Spleen (tissue), 11 donors: Measurements from ENCODE around the gene KIT. TPM values are rescaled to one million over a fixed set of nuclear protein-coding genes. Genes with fewer than 3 reads are reported as not detected.

Source experiments
- DNase-seq: peaks from one replicate; pipeline ENCODE4 v3.0.0-alpha.2; 2020
- H3K27ac ChIP-seq, 8 donors: fragments of 200-600 bp; sonication (generic) in 7 of 8; 1 replicate in 4 of 8; 2 replicates in 4 of 8; pipeline versions ENCODE4 v1.5.0 to v1.8.0; 2016 to 2021; ENCODE audit warnings: inconsistent platforms in 4 of 8, mild to moderate bottlenecking in 4 of 8, moderate library complexity in 1 of 8
- H3K27me3 ChIP-seq, 7 donors: fragments of 200-600 bp; sonication (generic) in 6 of 7; replicated peaks in 1 of 7; 1 replicate in 4 of 7; 2 replicates in 3 of 7; pipeline versions ENCODE4 v1.5.0 to v1.8.0; 2016 to 2021; ENCODE audit warnings: inconsistent platforms in 3 of 7, mild to moderate bottlenecking in 1 of 7
- H3K36me3 ChIP-seq, 6 donors: fragments of 200-600 bp; sonication (generic) in 5 of 6; 1 replicate in 4 of 6; 2 replicates in 2 of 6; pipeline versions ENCODE4 v1.5.0 to v1.8.0; 2016 to 2021; ENCODE audit warnings: inconsistent platforms in 2 of 6
- H3K4me1 ChIP-seq, 6 donors: fragments of 200-600 bp; sonication (generic) in 5 of 6; 1 replicate in 3 of 6; 2 replicates in 3 of 6; pipeline versions ENCODE4 v1.5.0 to v1.8.0; 2016 to 2021; ENCODE audit warnings: inconsistent platforms in 3 of 6
- H3K4me3 ChIP-seq, 8 donors: fragments of 200-600 bp; sonication (generic) in 7 of 8; 1 replicate in 4 of 8; 2 replicates in 4 of 8; pipeline versions ENCODE4 v1.5.0 to v1.8.0; 2016 to 2021; ENCODE audit warnings: inconsistent platforms in 4 of 8, mild to moderate bottlenecking in 4 of 8, moderate library complexity in 2 of 8
- H3K9me3 ChIP-seq, 8 donors: fragments of 200-600 bp; sonication (generic) in 7 of 8; 1 replicate in 4 of 8; 2 replicates in 4 of 8; pipeline versions ENCODE4 v1.5.0 to v1.8.0; 2016 to 2021; ENCODE audit warnings: inconsistent platforms in 4 of 8
- CTCF ChIP-seq, 11 experiments: fragments of 200-600 bp in 7 of 11; fragments of 450-650 bp in 4 of 11; sonication (generic) in 4 of 11; IDR thresholded peaks in 8 of 11; conservative IDR thresholded peaks in 3 of 11; 1 replicate in 7 of 11; 2 replicates in 4 of 11; pipeline versions ENCODE4 v1.4.0 to v1.8.0; 2016 to 2021; ENCODE audit warnings: antibody characterized with exemption in 11 of 11, inconsistent platforms in 4 of 11, mild to moderate bottlenecking in 1 of 11
- POLR2A ChIP-seq, 3 donors: fragments of 450-650 bp; IDR thresholded peaks; one replicate each; pipeline ENCODE4 v1.5.1; 2017; ENCODE audit warnings: antibody characterized with exemption in 3 of 3, mild to moderate bottlenecking in 1 of 3
- POLR2AphosphoS5 ChIP-seq, 3 donors: sonication (generic); formaldehyde crosslinking; IDR thresholded peaks; one replicate each; pipeline ENCODE4 v1.5.1; 2017; ENCODE audit warnings: antibody characterized with exemption in 3 of 3
- WGBS, 5 donors: extraction: QIAGEN DNeasy Blood & Tissue Kit in 3 of 5; methylation state at CpG; one replicate each; pipeline versions ENCODE4 v1.1.5 to v1.1.7; 2013 to 2018; 5-methylcytosine and 5-hydroxymethylcytosine counted together
- intact Hi-C: fragments of 100-400 bp; cut with DNase I; formaldehyde crosslinking; loops from one replicate; pipeline ENCODE4 v1.15.0; 2023; ENCODE audit warnings: low total_unique reads
- polyA plus RNA-seq, 3 donors: library from polyadenylated mRNA; stranded (reverse); fragments of 200-250 nt; gene quantifications; one replicate each; pipeline ENCODE4 v1.2.1, GENCODE V29; 2013
- total RNA-seq, 7 donors: library from RNA; depleted of rRNA in 3 of 7; stranded (reverse); fragments of >200 nt in 3 of 7; fragmentation: NEBNext Ultra II Directional in 4 of 7; extraction: Animal tissue kit (Norgen Biotek cat#: 25700) in 4 of 7; gene quantifications; one replicate each; pipeline versions ENCODE4 v1.1.0 to v1.2.1, GENCODE V29; 2016 to 2021
- donor health status: healthy with polysubstance abuse.
- donor health status: DM: no; HTN: no; CAD: no; lungs with moderate emphysema.
- donor health status: DM: no; HTN: no; CAD: no.
- donor health status: Bipolar disorder and iron deficiency.
- donor health status: healthy.
- donor health status: DM: no; HTN: no; CAD: no.
- donor health status: DM: yes; HTN: yes; CAD: no.

KIT gene
- total and polyA plus RNA-seq, 10 donors: 0.24 to 16.8 (median 3.2) TPM

- no peaks in the 10 kb centered on the region for H3K27me3 ChIP-seq
- H3K4me3 ChIP-seq: no peak overlapping the region
- no peak for DNase-seq
- H3K36me3 ChIP-seq: no peaks in the 10 kb centered on the region
- intact Hi-C loops: no loop called here
- no peaks in the 10 kb centered on the region for H3K9me3 ChIP-seq
- TF ChIP-seq CTCF (IDR thresholded peaks at IDR 0.05 in 8 of 11, conservative IDR thresholded peaks at IDR 0.05 in 3 of 11): no peak
- no peak for TF ChIP-seq POLR2A (IDR thresholded peaks at IDR 0.05)
- TF ChIP-seq POLR2AphosphoS5 (IDR thresholded peaks at IDR 0.05): no peak
- 77 to 91% (median 87%) methylated on average over 1 of the region's 1 CpG for WGBS, 5 donors
- peaks cover 0 to 35% (median 8%) of the 10 kb centered on the region in 6 donors for H3K4me1 ChIP-seq
- no peak overlapping the region for H3K27ac ChIP-seq
These were observed 28.1 kb downstream of the KIT start for GRCh38 chr4:54685810-54686209.

- Histone ChIP-seq H3K27me3 (no peaks in the 10 kb centered on the region), H3K9me3 (no peaks in the 10 kb centered on the region), H3K27ac (peak overlapping the region in 4 of 8 donors; percentile 15 to 57 (median 44)), H3K36me3 (no peaks in the 10 kb centered on the region), H3K4me1 (peaks cover 0 to 33% (median 8%) of the 10 kb centered on the region in 6 donors), H3K4me3 (peak overlapping the region in 1 of 8 donors; percentile 7)
- DNase-seq: no peak
- TF ChIP-seq POLR2AphosphoS5 (IDR thresholded peaks at IDR 0.05): no peak
- WGBS, 5 donors: 36 to 49% (median 39%) methylated on average over 11 of the region's 11 CpGs
- intact Hi-C loops: no loop called here
These were observed 30.4 kb downstream of the KIT start for GRCh38 chr4:54687887-54688841.

GRCh38 chr4:54695337-54695736 is 37.6 kb downstream of the KIT start:
- no peaks in the 10 kb centered on the region for H3K9me3 ChIP-seq
- H3K4me3 ChIP-seq: no peak overlapping the region
- H3K27me3 ChIP-seq: no peaks in the 10 kb centered on the region
- no peaks in the 10 kb centered on the region for H3K36me3 ChIP-seq
- 91 to 95% (median 93%) methylated on average over 12 of the region's 12 CpGs for WGBS, 5 donors
- intact Hi-C loops: no loop called here
- TF ChIP-seq POLR2A (IDR thresholded peaks at IDR 0.05) (no peak), CTCF (IDR thresholded peaks at IDR 0.05 in 8 of 11, conservative IDR thresholded peaks at IDR 0.05 in 3 of 11) (no peak), POLR2AphosphoS5 (IDR thresholded peaks at IDR 0.05) (no peak)
- no peak for DNase-seq
- no peak overlapping the region for H3K27ac ChIP-seq
- no peaks in the 10 kb centered on the region for H3K4me1 ChIP-seq

DNA sequence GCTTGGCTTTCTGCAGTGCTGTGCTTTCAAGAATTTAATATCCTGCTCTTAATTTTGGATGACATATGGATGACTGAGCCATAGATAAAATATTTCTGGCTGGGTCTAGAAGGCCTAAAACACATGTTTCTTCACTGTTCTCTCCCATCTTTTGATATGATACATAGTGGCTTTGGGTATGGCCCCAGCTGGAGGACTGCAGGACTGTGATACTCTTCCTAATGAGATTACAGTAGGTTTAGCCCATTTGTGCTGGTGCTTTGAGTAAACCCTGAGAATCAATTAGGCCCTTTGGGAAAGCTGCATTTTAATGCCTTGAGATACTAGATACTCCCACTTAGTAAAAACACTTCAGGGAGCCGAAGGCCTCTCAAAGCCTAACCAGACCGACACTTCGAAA is 38.0 kb downstream of the KIT start:
- TF ChIP-seq POLR2A (IDR thresholded peaks at IDR 0.05): no peak
- TF ChIP-seq POLR2AphosphoS5 (IDR thresholded peaks at IDR 0.05): no peak
- TF ChIP-seq CTCF (IDR thresholded peaks at IDR 0.05 in 8 of 11, conservative IDR thresholded peaks at IDR 0.05 in 3 of 11): no peak
- no peak overlapping the region for H3K4me3 ChIP-seq
- no peak overlapping the region for H3K27ac ChIP-seq
- no peaks in the 10 kb centered on the region for H3K9me3 ChIP-seq
- no peaks in the 10 kb centered on the region for H3K4me1 ChIP-seq
- no peaks in the 10 kb centered on the region for H3K36me3 ChIP-seq
- intact Hi-C loops: no loop called here
- DNase-seq: no peak
- H3K27me3 ChIP-seq: no peaks in the 10 kb centered on the region
- WGBS, 5 donors: 87 to 96% (median 91%) methylated on average over 3 of the region's 3 CpGs
